HepG2 (cell line): ENCODE data around the gene ZMYND8. TPM values are rescaled to one million over a fixed set of nuclear protein-coding genes. Genes with fewer than 3 reads are reported as not detected.
A peak's percentile ranks its signal among the peaks of the same experiment; 100 is the strongest.

Source experiments
- ARNT2 ChIP-seq: sonication (generic); formaldehyde crosslinking; IDR thresholded peaks from 2 replicates; pipeline ENCODE4 v1.8.0; 2022; ENCODE audit warnings: mild to moderate bottlenecking, low read depth, missing genetic modification reagents, moderate library complexity
- ELF1 ChIP-seq: sonication (generic); formaldehyde crosslinking; IDR thresholded peaks from 2 replicates; pipeline ENCODE4 v1.4.0; 2020; ENCODE audit warnings: missing genetic modification reagents
- HHEX ChIP-seq: IDR thresholded peaks from 2 replicates; pipeline ENCODE4 v1.6.1; 2016; ENCODE audit warnings: control low read depth
- HNRNPH1 ChIP-seq: fragments of 200-400 bp; formaldehyde crosslinking; optimal IDR thresholded peaks from 2 replicates; pipeline ENCODE3; 2017; ENCODE audit warnings: mild to moderate bottlenecking, low read depth, low read length
- HOXA5 ChIP-seq: sonication (generic); formaldehyde crosslinking; IDR thresholded peaks from 2 replicates; pipeline ENCODE4 v1.4.0; 2020; ENCODE audit warnings: missing genetic modification reagents
- MZF1 ChIP-seq: sonication (generic); formaldehyde crosslinking; IDR thresholded peaks from 2 replicates; pipeline ENCODE4 v1.8.1; 2023; ENCODE audit warnings: mild to moderate bottlenecking, missing genetic modification reagents, borderline replicate concordance
- SUZ12 ChIP-seq: fragments of 150-350 bp; IDR thresholded peaks from 2 replicates; pipeline ENCODE4 v1.6.1; 2014; ENCODE audit warnings: low read depth, low read length
- ZNF138 ChIP-seq: sonication (generic); formaldehyde crosslinking; IDR thresholded peaks from 2 replicates; pipeline ENCODE4 v1.5.0; 2020; ENCODE audit warnings: mild to moderate bottlenecking, low read depth, missing genetic modification reagents
- polyA plus RNA-seq, 8 experiments: library from polyadenylated mRNA; depleted of rRNA in 3 of 8; stranded (reverse) in 7 of 8; unstranded in 1 of 8; fragments of >200 nt; fragmentation: Illumina TruSeq in 4 of 8; extraction: Trizol in 4 of 8; gene quantifications; 2 replicates each; pipeline versions ENCODE4 v1.2.1 to v1.2.3, GENCODE V29; 2011 to 2016; ENCODE audit warnings: low read depth in 4 of 8, missing spikeins in 1 of 8, mixed read lengths in 1 of 8; ENCODE audit not compliant: insufficient read depth in 1 of 8
- total RNA-seq, 5 experiments: library from RNA; depleted of rRNA; stranded (reverse); fragments of >200 nt; fragmentation: Illumina TruSeq; extraction: Trizol; gene quantifications; 2 replicates each; pipeline ENCODE4 v1.2.3, GENCODE V29; 2016; ENCODE audit warnings: low read depth in 1 of 5
- TF ChIP-seq, protein P1 (sequence below): sonication (generic); formaldehyde crosslinking; IDR thresholded peaks from 2 replicates; pipeline ENCODE4 v1.5.0; 2020; ENCODE audit warnings: mild to moderate bottlenecking, missing genetic modification reagents, borderline replicate concordance
- TF ChIP-seq, protein P2 (sequence below): sonication (generic); formaldehyde crosslinking; IDR thresholded peaks from 2 replicates; pipeline ENCODE4 v1.4.0; 2020; ENCODE audit warnings: missing genetic modification reagents

ZMYND8 gene
- total and polyA plus RNA-seq, 2 of the 13 experiments (the other 11 are each of a cell fraction or from before 2014, with no cell fraction given): 53.9 to 84.7 TPM

DNA sequence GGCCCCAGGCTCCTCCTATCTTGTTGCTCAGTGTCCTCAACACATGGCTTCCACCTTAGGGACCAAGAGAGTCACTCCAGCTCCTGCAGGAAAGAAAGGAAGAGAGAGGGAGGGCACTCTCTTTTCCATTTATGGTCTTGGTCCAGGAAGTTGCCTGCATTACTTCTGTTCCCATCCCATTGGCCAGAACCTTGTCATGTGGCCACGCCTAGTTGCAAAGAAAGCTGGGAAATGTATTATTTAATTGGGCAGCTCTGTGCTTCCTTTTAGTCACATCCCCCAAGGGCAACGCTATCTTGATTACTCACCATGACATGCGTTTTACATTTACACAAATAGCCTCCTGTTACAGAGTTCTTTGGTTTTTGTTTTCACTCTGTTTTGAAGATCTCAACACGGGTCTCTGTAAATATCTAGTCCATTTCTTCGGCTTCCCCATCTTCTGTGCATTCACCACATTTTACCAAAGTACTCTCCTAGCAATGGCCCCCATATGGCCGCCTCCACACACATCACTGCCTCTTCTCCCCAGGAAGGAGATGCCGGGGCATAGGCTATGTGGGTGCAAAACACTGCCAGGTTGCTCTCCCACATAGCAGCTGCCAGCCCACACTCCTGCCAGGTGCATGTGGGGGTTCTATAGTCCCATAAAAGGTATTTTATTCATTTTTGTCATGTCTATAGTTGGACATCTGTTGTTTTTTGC, 35.7 kb upstream of the ZMYND8 start (continued):
- TF ChIP-seq, protein P1, sequence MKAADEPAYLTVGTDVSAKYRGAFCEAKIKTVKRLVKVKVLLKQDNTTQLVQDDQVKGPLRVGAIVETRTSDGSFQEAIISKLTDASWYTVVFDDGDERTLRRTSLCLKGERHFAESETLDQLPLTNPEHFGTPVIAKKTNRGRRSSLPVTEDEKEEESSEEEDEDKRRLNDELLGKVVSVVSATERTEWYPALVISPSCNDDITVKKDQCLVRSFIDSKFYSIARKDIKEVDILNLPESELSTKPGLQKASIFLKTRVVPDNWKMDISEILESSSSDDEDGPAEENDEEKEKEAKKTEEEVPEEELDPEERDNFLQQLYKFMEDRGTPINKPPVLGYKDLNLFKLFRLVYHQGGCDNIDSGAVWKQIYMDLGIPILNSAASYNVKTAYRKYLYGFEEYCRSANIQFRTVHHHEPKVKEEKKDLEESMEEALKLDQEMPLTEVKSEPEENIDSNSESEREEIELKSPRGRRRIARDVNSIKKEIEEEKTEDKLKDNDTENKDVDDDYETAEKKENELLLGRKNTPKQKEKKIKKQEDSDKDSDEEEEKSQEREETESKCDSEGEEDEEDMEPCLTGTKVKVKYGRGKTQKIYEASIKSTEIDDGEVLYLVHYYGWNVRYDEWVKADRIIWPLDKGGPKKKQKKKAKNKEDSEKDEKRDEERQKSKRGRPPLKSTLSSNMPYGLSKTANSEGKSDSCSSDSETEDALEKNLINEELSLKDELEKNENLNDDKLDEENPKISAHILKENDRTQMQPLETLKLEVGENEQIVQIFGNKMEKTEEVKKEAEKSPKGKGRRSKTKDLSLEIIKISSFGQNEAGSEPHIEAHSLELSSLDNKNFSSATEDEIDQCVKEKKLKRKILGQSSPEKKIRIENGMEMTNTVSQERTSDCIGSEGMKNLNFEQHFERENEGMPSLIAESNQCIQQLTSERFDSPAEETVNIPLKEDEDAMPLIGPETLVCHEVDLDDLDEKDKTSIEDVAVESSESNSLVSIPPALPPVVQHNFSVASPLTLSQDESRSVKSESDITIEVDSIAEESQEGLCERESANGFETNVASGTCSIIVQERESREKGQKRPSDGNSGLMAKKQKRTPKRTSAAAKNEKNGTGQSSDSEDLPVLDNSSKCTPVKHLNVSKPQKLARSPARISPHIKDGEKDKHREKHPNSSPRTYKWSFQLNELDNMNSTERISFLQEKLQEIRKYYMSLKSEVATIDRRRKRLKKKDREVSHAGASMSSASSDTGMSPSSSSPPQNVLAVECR (CRISPR knock-in tag): no peak
- TF ChIP-seq SUZ12: no peak
- TF ChIP-seq ZNF138 (CRISPR knock-in tag): no peak
- TF ChIP-seq HNRNPH1: no peak
- no peak for TF ChIP-seq MZF1
- TF ChIP-seq ARNT2 (CRISPR knock-in tag): no peak
- no peak for TF ChIP-seq HHEX (CRISPR knock-in tag)
- TF ChIP-seq, protein P2, sequence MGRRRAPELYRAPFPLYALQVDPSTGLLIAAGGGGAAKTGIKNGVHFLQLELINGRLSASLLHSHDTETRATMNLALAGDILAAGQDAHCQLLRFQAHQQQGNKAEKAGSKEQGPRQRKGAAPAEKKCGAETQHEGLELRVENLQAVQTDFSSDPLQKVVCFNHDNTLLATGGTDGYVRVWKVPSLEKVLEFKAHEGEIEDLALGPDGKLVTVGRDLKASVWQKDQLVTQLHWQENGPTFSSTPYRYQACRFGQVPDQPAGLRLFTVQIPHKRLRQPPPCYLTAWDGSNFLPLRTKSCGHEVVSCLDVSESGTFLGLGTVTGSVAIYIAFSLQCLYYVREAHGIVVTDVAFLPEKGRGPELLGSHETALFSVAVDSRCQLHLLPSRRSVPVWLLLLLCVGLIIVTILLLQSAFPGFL (CRISPR knock-in tag): no peak
- TF ChIP-seq HOXA5: no peak
- TF ChIP-seq ELF1 (CRISPR knock-in tag): peak; percentile 65
